NCI-H2081 (cell line): Measurements from ENCODE around the gene NLK.
"Not testable (repeated sequence)": the region's sequence is repeated elsewhere in the genome, so short reads cannot be mapped to it uniquely, and the experiment has no call there.

Experiments
- DNase-seq, 2 experiments: peaks; one replicate each; lab custom pipeline; 2025; lab: John Stamatoyannopoulos, UW

The NLK gene

GRCh38 chr17:28072936-28073533 lies 30.6 kb downstream of the NLK start:
- no peak for DNase-seq

GRCh38 chr17:28074010-28074409 lies 31.5 kb downstream of the NLK start:
- DNase-seq = no peak

- no peak for DNase-seq
These were observed 33.7 kb downstream of the NLK start for GRCh38 chr17:28076144-28076543.

- not testable (repeated sequence) for DNase-seq
These were observed 34.7 kb downstream of the NLK start for GRCh38 chr17:28077140-28077539.

GRCh38 chr17:28078341-28079229 lies 36.1 kb downstream of the NLK start:
- DNase-seq = no peak

GRCh38 chr17:28081467-28081866 lies 39.0 kb downstream of the NLK start:
- no peak for DNase-seq

GRCh38 chr17:28085766-28086165 lies 43.3 kb downstream of the NLK start:
- no peak for DNase-seq

- DNase-seq = no peak
These were observed 44.0 kb downstream of the NLK start for GRCh38 chr17:28086519-28086918.

- no peak for DNase-seq
These were observed 45.3 kb downstream of the NLK start for GRCh38 chr17:28087743-28088142.

- no peak for DNase-seq
These were observed 48.1 kb downstream of the NLK start for GRCh38 chr17:28090551-28090950.

- DNase-seq = no peak
These were observed 49.6 kb downstream of the NLK start for GRCh38 chr17:28092088-28092487.

GRCh38 chr17:28093999-28094716 lies 51.7 kb downstream of the NLK start:
- no peak for DNase-seq

- DNase-seq = no peak
These were observed 54.3 kb downstream of the NLK start for GRCh38 chr17:28096756-28097155.

GRCh38 chr17:28097254-28097653 lies 54.8 kb downstream of the NLK start:
- no peak for DNase-seq

GRCh38 chr17:28097901-28098300 lies 55.4 kb downstream of the NLK start:
- no peak for DNase-seq

- not testable (repeated sequence) for DNase-seq
These were observed 56.1 kb downstream of the NLK start for GRCh38 chr17:28098591-28098990.

- no peak for DNase-seq
These were observed 57.8 kb downstream of the NLK start for GRCh38 chr17:28100251-28100650.

GRCh38 chr17:28100936-28101335 lies 58.5 kb downstream of the NLK start:
- no peak for DNase-seq

- no peak for DNase-seq
These were observed 59.4 kb downstream of the NLK start for GRCh38 chr17:28101919-28102318.

- DNase-seq = no peak
These were observed 63.0 kb downstream of the NLK start for GRCh38 chr17:28105501-28105900.

GRCh38 chr17:28110184-28110583 lies 67.7 kb downstream of the NLK start:
- no peak for DNase-seq

- no peak for DNase-seq
These were observed 69.7 kb downstream of the NLK start for GRCh38 chr17:28112181-28112580.

GRCh38 chr17:28112606-28113005 lies 70.1 kb downstream of the NLK start:
- DNase-seq = no peak
